GM18505 (cell line): ENCODE measurements around the gene KRT20.
"Not testable (repeated sequence)": the region's sequence is repeated elsewhere in the genome, so short reads cannot be mapped to it uniquely, and the experiment has no call there.

Source experiments
- ATAC-seq: cut with Tn5 transposase; IDR thresholded peaks from one replicate; pipeline ENCODE4 v1.9.1; 2021; ENCODE audit not compliant: unreplicated experiment
- POLR2A ChIP-seq: IDR thresholded peaks from 4 replicates; pipeline ENCODE4 v1.6.1; 2011; ENCODE audit warnings: borderline replicate concordance; ENCODE audit not compliant: insufficient read depth, insufficient read length; ENCODE audit errors: extremely low read depth

Gene KRT20

GRCh38 chr17:40883626-40884334 lies 1.3 kb downstream of the KRT20 start:
- no peak for TF ChIP-seq POLR2A
- ATAC-seq, result no peak

DNA sequence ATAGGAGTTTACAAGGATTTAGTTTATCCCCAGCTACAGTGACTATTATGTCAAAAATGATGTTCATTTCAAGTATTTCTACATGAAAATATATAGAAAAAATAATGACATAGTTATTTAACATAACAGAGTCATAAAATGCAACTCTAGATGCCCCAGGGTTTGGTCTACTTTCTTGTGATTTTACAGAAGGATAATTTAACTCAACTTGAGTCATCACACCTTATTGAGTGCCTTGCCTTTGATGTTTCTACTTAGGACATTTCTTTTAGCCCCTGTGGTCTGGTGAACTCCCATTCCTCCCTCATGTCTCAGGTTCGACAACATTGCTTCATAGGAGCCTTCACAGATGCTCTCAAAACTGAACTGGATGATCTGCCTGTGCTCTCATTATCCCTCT lies 2.0 kb downstream of the KRT20 start:
- TF ChIP-seq POLR2A, result no peak
- no peak for ATAC-seq

DNA sequence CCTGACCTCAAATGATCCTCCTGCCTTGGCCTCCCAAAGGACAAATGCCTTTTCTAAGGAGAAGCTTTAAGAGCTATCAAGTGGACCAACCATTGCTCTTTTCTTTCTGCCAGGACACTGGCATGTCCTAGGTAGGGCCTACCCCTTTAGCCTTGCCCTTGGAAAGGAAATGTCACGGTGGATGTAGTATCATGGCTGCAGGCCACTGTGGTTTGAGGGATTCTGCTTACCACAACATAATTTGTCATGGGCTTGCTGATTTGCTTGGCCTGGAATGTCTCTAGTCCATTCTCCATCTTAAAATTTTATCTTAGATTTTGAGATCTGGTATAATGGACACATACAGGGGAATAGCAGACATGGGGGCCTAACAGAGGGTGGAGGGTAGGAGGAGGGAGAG lies 6.0 kb downstream of the KRT20 start:
- TF ChIP-seq POLR2A, result no peak
- ATAC-seq, result no peak

- ATAC-seq, result no peak
- no peak for TF ChIP-seq POLR2A
These were observed 7.0 kb downstream of the KRT20 start for GRCh38 chr17:40878044-40878443.

GRCh38 chr17:40873801-40874200 lies 11.2 kb downstream of the KRT20 start:
- ATAC-seq, result no peak
- TF ChIP-seq POLR2A, result no peak

- ATAC-seq, result no peak
- no peak for TF ChIP-seq POLR2A
These were observed 11.8 kb downstream of the KRT20 start for GRCh38 chr17:40873255-40873654.

- ATAC-seq, result no peak
- TF ChIP-seq POLR2A, result no peak
These were observed 12.6 kb downstream of the KRT20 start for GRCh38 chr17:40872416-40872815.

DNA sequence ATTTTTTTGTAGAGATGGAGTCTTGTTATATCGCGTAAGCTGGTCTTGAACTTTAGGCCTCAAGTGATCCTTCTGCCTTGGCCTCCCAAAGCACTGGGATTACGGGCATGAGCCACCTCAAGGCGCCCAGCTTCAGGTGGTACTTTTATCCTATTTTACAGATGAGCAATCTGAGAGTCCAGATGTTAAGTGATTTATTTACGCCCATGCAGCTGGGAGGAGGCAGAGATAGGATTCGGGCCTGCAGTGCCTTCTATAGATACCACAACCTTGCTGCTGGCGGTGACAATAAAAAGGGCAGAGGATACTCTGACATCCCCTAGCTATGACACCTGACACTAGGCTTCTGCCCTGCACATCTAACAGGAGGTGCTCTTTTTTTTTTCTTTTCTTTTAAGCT lies 13.7 kb downstream of the KRT20 start:
- TF ChIP-seq POLR2A, result no peak
- ATAC-seq, result no peak

DNA sequence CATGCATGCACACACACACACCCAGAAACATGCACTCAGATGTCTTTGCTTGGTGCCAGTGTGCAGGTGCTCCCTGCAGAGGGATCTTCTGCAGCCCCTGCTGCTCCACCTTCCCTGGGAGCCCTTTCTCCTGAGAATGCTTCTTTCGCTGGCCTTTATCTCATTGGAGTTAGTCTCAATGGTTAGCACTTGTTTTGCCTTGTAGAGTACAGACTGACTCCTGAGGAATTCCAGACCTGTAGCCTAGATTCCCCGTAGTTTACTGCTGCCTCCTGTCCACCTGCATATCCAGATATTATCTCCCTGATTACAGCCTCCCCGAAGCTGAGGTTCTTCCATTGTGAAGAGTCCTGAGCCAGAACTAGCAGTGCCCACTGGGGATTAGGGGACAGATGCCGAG lies 14.9 kb downstream of the KRT20 start:
- no peak for ATAC-seq
- no peak for TF ChIP-seq POLR2A

DNA sequence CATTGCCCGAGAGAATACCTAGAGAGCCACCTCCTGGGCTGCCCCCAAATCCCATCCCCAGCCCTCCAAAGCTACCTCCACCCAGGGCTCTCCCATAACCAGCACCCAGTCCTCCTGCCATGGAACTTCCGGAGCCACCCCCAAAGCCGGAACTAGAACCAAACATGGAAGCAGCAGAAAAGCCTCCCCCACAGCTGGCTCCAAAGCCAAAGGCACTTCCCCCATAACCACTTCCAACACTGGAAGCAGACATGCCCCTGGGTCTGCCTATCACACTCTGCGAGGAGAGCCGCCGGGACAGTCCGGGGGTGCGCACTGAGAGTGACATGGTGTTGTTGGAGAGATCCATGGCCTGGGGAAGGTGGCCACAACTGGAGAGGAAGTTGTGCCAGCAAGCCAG lies 18.2 kb downstream of the KRT20 start, which contains the start of gene KRT12:
Gene KRT12 (minus strand): TSS at position 386 of the 400 bp plus-strand sequence. CDS start 37 bp downstream, at position 349.
- no peak for TF ChIP-seq POLR2A
- ATAC-seq, result no peak

- TF ChIP-seq POLR2A, result no peak
- ATAC-seq, result no peak
These were observed 20.2 kb downstream of the KRT20 start for GRCh38 chr17:40864661-40865390.

DNA sequence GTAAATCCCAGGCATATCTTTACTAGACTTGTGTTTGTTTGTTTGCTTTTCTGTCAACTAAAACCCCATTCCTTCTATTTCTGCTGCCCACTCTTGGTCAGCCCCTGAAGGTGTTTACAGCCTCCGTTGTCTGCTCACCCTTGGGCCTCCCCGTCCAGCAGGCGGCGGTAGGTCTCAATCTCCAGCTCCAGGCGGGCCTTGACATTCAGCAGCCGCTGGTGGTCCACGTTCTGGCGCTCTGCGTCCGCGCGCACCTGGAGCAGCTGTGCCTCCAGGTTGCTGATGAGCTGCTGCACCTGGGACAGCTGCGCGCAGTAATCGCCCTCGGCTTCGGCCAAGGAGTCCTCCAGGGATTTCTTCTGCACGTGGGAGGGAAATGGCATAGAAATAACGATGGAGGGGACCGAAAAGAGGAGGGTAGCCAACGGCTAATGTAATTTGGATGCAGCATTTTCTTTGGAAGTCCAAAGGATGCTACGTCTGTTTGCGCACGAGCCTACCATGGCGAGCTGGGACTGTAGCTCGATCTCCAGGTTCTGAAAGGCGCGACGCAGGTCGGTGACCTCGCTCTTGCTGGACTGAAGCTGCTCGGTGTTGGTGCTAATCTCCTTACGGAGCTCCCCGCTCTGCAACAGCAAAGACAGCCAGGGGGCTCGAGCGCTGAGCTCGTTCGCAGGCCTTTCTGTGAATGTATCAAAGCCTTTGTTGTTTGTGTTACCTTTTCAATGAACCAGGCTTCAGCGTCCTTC lies 21.9 kb downstream of the KRT20 start:
- no peak for TF ChIP-seq POLR2A
- ATAC-seq, result no peak

GRCh38 chr17:40859536-40859935 lies 25.5 kb downstream of the KRT20 start:
- no peak for ATAC-seq
- TF ChIP-seq POLR2A, result no peak

DNA sequence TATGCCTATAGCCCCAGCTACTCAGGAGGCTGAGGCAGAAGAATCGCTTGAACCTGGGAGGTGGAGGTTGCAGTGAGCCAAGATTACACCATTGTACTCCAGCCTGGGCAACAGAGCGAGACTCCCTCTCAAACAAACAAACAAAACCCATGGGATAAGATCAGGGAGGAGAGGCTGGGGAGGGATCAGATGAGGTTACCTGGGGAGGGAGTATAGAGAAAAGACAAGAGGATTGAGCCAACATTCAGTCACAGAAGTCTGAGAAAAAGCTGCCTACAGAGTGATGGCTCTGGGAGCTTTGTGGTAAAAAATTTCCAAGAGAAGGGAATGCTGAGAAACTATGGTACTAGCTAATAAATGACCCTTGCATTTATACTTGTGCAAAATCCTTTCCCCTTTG lies 26.4 kb downstream of the KRT20 start:
- ATAC-seq, result not testable (repeated sequence)
